SU-DHL-6 (cell line): Measurements from ENCODE around the gene WNT5A.

Experiments used
- H2AFZ ChIP-seq: fragments of 200-600 bp; sonication (generic); 2 replicates; pipeline ENCODE4 v1.6.1; 2014; ENCODE audit warnings: low read depth, mild to moderate bottlenecking, moderate library complexity, mixed read lengths, antibody characterized with exemption, low read length; ENCODE audit not compliant: severe bottlenecking
- H3F3A ChIP-seq: fragments of 200-600 bp; shearing (Covaris generic); 2 replicates; pipeline ENCODE4 v1.6.0; 2016; ENCODE audit warnings: antibody characterized with exemption, mild to moderate bottlenecking; ENCODE audit not compliant: insufficient read depth
- H3K27ac ChIP-seq: fragments of 200-600 bp; sonication (generic); 2 replicates; pipeline ENCODE4 v1.5.1; 2016; ENCODE audit warnings: low read depth, mild to moderate bottlenecking, low read length, moderate library complexity, mixed read lengths
- H3K27me3 ChIP-seq: fragments of 200-600 bp; sonication (generic), shearing (Covaris generic); 2 replicates; pipeline ENCODE4 v1.6.0; 2014; ENCODE audit warnings: mild to moderate bottlenecking, low read length
- H3K36me3 ChIP-seq: fragments of 200-600 bp; sonication (generic); 2 replicates; pipeline ENCODE4 v1.6.1; 2014; ENCODE audit warnings: mild to moderate bottlenecking, low read length, mixed read lengths
- H3K4me2 ChIP-seq: fragments of 300-600, 200-600 bp; shearing (Covaris generic), sonication (generic); 2 replicates; pipeline ENCODE4 v1.6.0; 2014; ENCODE audit warnings: low read length, low read depth, mild to moderate bottlenecking; ENCODE audit not compliant: poor library complexity, severe bottlenecking
- H3K4me3 ChIP-seq: fragments of 200-600 bp; sonication (generic); 2 replicates; pipeline ENCODE4 v1.5.1; 2014; ENCODE audit warnings: antibody characterized with exemption, low read length, mild to moderate bottlenecking, mixed read lengths; ENCODE audit not compliant: insufficient read depth, poor library complexity, severe bottlenecking
- H3K79me2 ChIP-seq: fragments of 200-600 bp; sonication (generic); 2 replicates; pipeline ENCODE4 v1.6.1; 2014; ENCODE audit warnings: mild to moderate bottlenecking, low read length, moderate library complexity; ENCODE audit not compliant: insufficient read depth
- H3K9ac ChIP-seq: fragments of 200-600 bp; sonication (generic); 2 replicates; pipeline ENCODE4 v1.7.0; 2014; ENCODE audit warnings: mild to moderate bottlenecking, low read length
- H3K9me2 ChIP-seq: fragments of 200-600 bp; sonication (generic); replicated peaks from 2 replicates; pipeline ENCODE4 v1.6.1; 2014; ENCODE audit warnings: low read length; ENCODE audit not compliant: insufficient read depth
- H3K9me3 ChIP-seq: fragments of 200-600 bp; sonication (generic); 2 replicates; pipeline ENCODE4 v1.6.1; 2014; ENCODE audit warnings: low read length, mixed read lengths; ENCODE audit not compliant: insufficient read depth
- H4K20me1 ChIP-seq: fragments of 200-600 bp; sonication (generic); 2 replicates; pipeline ENCODE4 v1.6.1; 2014; ENCODE audit warnings: low read depth, mild to moderate bottlenecking, antibody characterized with exemption, low read length, moderate library complexity, mixed read lengths
- CTCF ChIP-seq: fragments of 200-600 bp; sonication (generic); IDR thresholded peaks from one replicate; pipeline ENCODE4 v1.5.1; 2017; ENCODE audit warnings: antibody characterized with exemption, mild to moderate bottlenecking, low read length, moderate library complexity; ENCODE audit not compliant: insufficient read depth, poor library complexity, severe bottlenecking
- EZH2phosphoT487 ChIP-seq: fragments of 200-600 bp; sonication (generic), shearing (Covaris generic); conservative IDR thresholded peaks from 2 replicates; pipeline ENCODE4 v1.6.1; 2018; ENCODE audit warnings: mild to moderate bottlenecking, antibody characterized with exemption, low read length, moderate library complexity, mixed read lengths

The WNT5A gene

GRCh38 chr3:55521064-55521737 lies 34.1 kb upstream of the WNT5A start:
- no peak overlapping the region for H3K9ac ChIP-seq
- H3K9me2 ChIP-seq = no peaks in the 10 kb centered on the region; the same call in 1 of the 2 replicates
- H3K36me3 ChIP-seq = no peaks in the 10 kb centered on the region
- H4K20me1 ChIP-seq = no peaks in the 10 kb centered on the region
- no peaks in the 10 kb centered on the region for H3K27me3 ChIP-seq
- H2AFZ ChIP-seq = no peak overlapping the region
- H3K27ac ChIP-seq = no peak overlapping the region
- H3K9me3 ChIP-seq = no peaks in the 10 kb centered on the region
- H3K4me2 ChIP-seq = no peak overlapping the region
- no peaks in the 10 kb centered on the region for H3F3A ChIP-seq
- H3K79me2 ChIP-seq = no peaks in the 10 kb centered on the region
- no peak overlapping the region for H3K4me3 ChIP-seq
- no peak for TF ChIP-seq EZH2phosphoT487
- no peak for TF ChIP-seq CTCF

- TF ChIP-seq CTCF (no peak), EZH2phosphoT487 (no peak)
Observed at GRCh38 chr3:55519019-55519418, 31.9 kb upstream of the WNT5A start.

GRCh38 chr3:55518451-55518850 lies 31.3 kb upstream of the WNT5A start:
- no peaks in the 10 kb centered on the region for H4K20me1 ChIP-seq
- no peak overlapping the region for H3K4me2 ChIP-seq
- H3K9me3 ChIP-seq = no peaks in the 10 kb centered on the region
- no peaks in the 10 kb centered on the region for H3K79me2 ChIP-seq
- H3K4me3 ChIP-seq = no peak overlapping the region
- no peaks in the 10 kb centered on the region for H3K9me2 ChIP-seq
- no peaks in the 10 kb centered on the region for H3K36me3 ChIP-seq
- no peak for TF ChIP-seq CTCF
- TF ChIP-seq EZH2phosphoT487 = no peak
- no peak overlapping the region for H2AFZ ChIP-seq
- no peaks in the 10 kb centered on the region for H3K27me3 ChIP-seq
- no peak overlapping the region for H3K27ac ChIP-seq
- no peaks in the 10 kb centered on the region for H3F3A ChIP-seq
- H3K9ac ChIP-seq = no peak overlapping the region

More at GRCh38 chr3:55519019-55519418, 31.9 kb upstream of the WNT5A start:
- no peak overlapping the region for H3K27ac ChIP-seq
- no peak overlapping the region for H3K4me3 ChIP-seq
- H3K79me2 ChIP-seq = no peaks in the 10 kb centered on the region
- no peaks in the 10 kb centered on the region for H4K20me1 ChIP-seq
- no peaks in the 10 kb centered on the region for H3K27me3 ChIP-seq
- no peak overlapping the region for H3K9ac ChIP-seq
- no peaks in the 10 kb centered on the region for H3F3A ChIP-seq
- H2AFZ ChIP-seq = no peak overlapping the region
- H3K36me3 ChIP-seq = no peaks in the 10 kb centered on the region
- H3K9me3 ChIP-seq = no peaks in the 10 kb centered on the region
- no peaks in the 10 kb centered on the region for H3K9me2 ChIP-seq
- no peak overlapping the region for H3K4me2 ChIP-seq
